ENCODE results near the gene ANO5. TPM values are rescaled to one million over a fixed set of nuclear protein-coding genes. Genes with fewer than 3 reads are reported as not detected.

ANO5 gene
- total and polyA plus RNA-seq, 2 donors (not counting 3 experiments of a cell fraction or from before 2014, with no cell fraction given): 0.32 to 0.46 TPM

DNA sequence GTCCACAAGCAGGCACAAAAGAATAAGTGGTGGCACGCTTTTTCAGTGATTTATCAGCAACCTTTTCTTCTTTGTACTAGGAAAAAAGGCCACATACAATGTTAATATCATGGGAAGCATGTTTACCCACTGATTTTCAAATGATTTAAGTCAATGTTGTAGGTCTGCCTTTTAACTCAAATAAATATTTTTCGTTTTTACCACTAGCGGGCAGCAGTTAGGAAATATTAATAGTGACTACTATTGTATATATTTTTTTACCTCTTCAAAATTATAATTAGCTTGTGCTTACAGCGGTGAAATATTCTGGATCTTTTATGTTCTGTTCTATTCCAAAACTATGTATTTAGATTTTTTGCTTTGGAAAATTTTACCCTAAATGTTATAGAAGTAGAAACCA, 138.9 kb downstream of the ANO5 start:
- TF ChIP-seq, protein P1, sequence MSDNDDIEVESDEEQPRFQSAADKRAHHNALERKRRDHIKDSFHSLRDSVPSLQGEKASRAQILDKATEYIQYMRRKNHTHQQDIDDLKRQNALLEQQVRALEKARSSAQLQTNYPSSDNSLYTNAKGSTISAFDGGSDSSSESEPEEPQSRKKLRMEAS (IDR thresholded peaks at IDR 0.05; ENCODE audit: insufficient read depth, insufficient read length): no peak
- TF ChIP-seq MYC (IDR thresholded peaks at IDR 0.05; ENCODE audit: low read depth, low read length) (no peak), GATA2 (IDR thresholded peaks at IDR 0.05; ENCODE audit: insufficient read depth, insufficient read length, low read depth, low read length) (no peak), FOS (IDR thresholded peaks at IDR 0.05; ENCODE audit: borderline replicate concordance, insufficient read depth, low read length) (no peak), JUN (IDR thresholded peaks at IDR 0.05; ENCODE audit: borderline replicate concordance, insufficient read depth, insufficient read length, low read depth) (no peak), POLR2A (IDR thresholded peaks at IDR 0.05; ENCODE audit: low read depth, low read length) (no peak), EZH2 (IDR thresholded peaks at IDR 0.05; ENCODE audit: borderline replicate concordance, low read depth, low read length, severe bottlenecking) (no peak), POLR2AphosphoS5 (IDR thresholded peaks at IDR 0.05; ENCODE audit: insufficient read depth, low read depth, low read length) (no peak)
- TF ChIP-seq, protein P2, sequence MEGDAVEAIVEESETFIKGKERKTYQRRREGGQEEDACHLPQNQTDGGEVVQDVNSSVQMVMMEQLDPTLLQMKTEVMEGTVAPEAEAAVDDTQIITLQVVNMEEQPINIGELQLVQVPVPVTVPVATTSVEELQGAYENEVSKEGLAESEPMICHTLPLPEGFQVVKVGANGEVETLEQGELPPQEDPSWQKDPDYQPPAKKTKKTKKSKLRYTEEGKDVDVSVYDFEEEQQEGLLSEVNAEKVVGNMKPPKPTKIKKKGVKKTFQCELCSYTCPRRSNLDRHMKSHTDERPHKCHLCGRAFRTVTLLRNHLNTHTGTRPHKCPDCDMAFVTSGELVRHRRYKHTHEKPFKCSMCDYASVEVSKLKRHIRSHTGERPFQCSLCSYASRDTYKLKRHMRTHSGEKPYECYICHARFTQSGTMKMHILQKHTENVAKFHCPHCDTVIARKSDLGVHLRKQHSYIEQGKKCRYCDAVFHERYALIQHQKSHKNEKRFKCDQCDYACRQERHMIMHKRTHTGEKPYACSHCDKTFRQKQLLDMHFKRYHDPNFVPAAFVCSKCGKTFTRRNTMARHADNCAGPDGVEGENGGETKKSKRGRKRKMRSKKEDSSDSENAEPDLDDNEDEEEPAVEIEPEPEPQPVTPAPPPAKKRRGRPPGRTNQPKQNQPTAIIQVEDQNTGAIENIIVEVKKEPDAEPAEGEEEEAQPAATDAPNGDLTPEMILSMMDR (IDR thresholded peaks at IDR 0.05; ENCODE audit: extremely low read depth in 1 of 2, insufficient read depth in 1 of 2, low read depth in 1 of 2, low read length in 2 of 2): no peak
- ChIA-PET CTCF (interaction anchor here (1.0 kb wide), 1 partner anchor 456 kb away, joined by 3 read pairs; no protein-coding TSS in a partner anchor), POLR2A (no interaction called here)
- no peaks in the 10 kb centered on the region for H3K9me3 ChIP-seq (replicated peaks; ENCODE audit: control insufficient read depth, insufficient read depth, low read length)
- no peaks in the 10 kb centered on the region for H3K79me2 ChIP-seq (ENCODE audit: control insufficient read depth, insufficient read depth, low read length)
- peaks cover 4 to 9% of the 10 kb centered on the region in 2 experiments for H3K27me3 ChIP-seq (ENCODE audit: control insufficient read depth in 2 of 2, insufficient read depth in 2 of 2, low read length in 2 of 2)
- dilution Hi-C loops (cut with MboI; ENCODE audit: extremely low pct_ligation_motif_present, low sequenced_read_pairs) (no loop called here), intact Hi-C loops (cut with micrococcal nuclease) (loop anchor here (2.0 kb wide), 1 partner anchor 497 kb away; the partner anchor contains the start of gene SVIP)
- no peak overlapping the region for H2AFZ ChIP-seq (ENCODE audit: low read depth, low read length)
- H3K4me3 ChIP-seq (replicated peaks in 1 of 3; ENCODE audit: insufficient read depth in 1 of 3, low read depth in 1 of 3, low read length in 3 of 3): no peak overlapping the region
- no peak overlapping the region for H3K9ac ChIP-seq (replicated peaks; ENCODE audit: extremely low read depth, insufficient read depth, low read length)
- no TSS peak for BruUV-seq (replicated peaks)
- no peak for FAIRE-seq
- H3K9me1 ChIP-seq (replicated peaks; ENCODE audit: control insufficient read depth, extremely low read depth, insufficient read depth, low read length): no peaks in the 10 kb centered on the region
- no peaks in the 10 kb centered on the region for H4K20me1 ChIP-seq (replicated peaks; ENCODE audit: control insufficient read depth, extremely low read depth, insufficient read depth, low read length)
- H3K4me1 ChIP-seq (ENCODE audit: control insufficient read depth, extremely low read depth, insufficient read depth, low read length): no peaks in the 10 kb centered on the region
- no peak overlapping the region for H3K27ac ChIP-seq (ENCODE audit: insufficient read depth, low read depth, low read length)
- H3K36me3 ChIP-seq (ENCODE audit: control insufficient read depth in 2 of 2, extremely low read depth in 1 of 2, insufficient read depth in 2 of 2, low read length in 2 of 2): no peaks in the 10 kb centered on the region
- no peak for DNase-seq (ENCODE audit: low read depth, low spot score)
- H3K4me2 ChIP-seq (ENCODE audit: insufficient read depth, low read length): no peak overlapping the region

Other genes with a start within 250 kb of the ANO5 start
- not detected in 2 replicates for gene SLC17A6, start 145.3 kb downstream of the ANO5 start, total RNA-seq
- not detected in 2 replicates for gene SLC17A6, start 145.3 kb downstream of the ANO5 start, polyA plus RNA-seq